Measurements from ENCODE around the gene ANKRD33B.
"Not testable (repeated sequence)": the region's sequence is repeated elsewhere in the genome, so short reads cannot be mapped to it uniquely, and the experiment has no call there.

ANKRD33B gene

GRCh38 chr5:10655972-10656830 lies 92.3 kb downstream of the ANKRD33B start:
- DNase-seq (ENCODE audit: low read depth, low spot score), result no peak

DNA sequence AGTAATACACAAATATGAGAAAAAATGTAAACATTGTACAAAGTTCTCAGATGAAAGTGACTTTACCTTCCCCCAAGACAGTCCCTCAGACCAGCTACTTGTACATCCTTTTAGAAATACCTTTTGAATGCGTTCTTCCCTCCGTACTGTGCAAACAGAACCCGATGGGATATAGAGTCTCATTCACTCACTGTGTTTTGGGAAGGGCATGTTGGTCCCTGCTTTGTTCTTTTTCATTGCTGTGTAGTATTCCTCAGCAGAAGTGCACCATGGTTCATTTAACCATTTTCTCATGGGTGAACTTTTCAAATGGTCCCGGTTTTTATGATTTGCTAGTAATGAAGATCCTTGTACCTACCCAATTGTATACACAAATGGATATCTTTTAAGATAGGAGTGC lies 94.4 kb downstream of the ANKRD33B start:
- DNase-seq (ENCODE audit: low read depth, low spot score), result no peak

GRCh38 chr5:10660135-10660534 lies 96.3 kb downstream of the ANKRD33B start:
- no peak for DNase-seq (ENCODE audit: low read depth, low spot score)

GRCh38 chr5:10660720-10661387 lies 97.0 kb downstream of the ANKRD33B start:
- no peak for DNase-seq (ENCODE audit: low read depth, low spot score)

DNA sequence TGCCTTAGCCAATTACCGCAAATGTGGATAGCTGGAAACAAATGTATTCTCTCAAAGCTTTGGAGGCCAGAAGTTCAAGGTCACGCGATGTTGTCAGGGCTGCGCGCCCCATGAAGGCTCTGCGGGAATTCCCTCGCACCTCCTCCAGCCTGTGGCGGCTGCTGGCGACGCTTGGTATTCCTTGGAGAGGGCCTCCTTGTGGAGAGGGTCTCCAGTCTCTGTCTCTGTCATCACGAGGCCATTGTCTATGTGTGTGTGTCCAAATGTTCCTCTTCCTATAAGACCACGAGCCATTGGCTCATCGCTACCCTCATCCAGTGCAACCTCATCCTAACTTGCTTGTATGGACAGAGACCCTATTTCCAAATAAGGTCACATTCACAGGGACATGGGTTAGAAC lies 97.5 kb downstream of the ANKRD33B start:
- DNase-seq (ENCODE audit: low read depth, low spot score), result no peak

GRCh38 chr5:10662083-10662482 lies 98.2 kb downstream of the ANKRD33B start:
- no peak for DNase-seq (ENCODE audit: low read depth, low spot score)

- DNase-seq (ENCODE audit: low read depth, low spot score), result no peak
Measured at GRCh38 chr5:10662661-10663488, 99.0 kb downstream of the ANKRD33B start.

DNA sequence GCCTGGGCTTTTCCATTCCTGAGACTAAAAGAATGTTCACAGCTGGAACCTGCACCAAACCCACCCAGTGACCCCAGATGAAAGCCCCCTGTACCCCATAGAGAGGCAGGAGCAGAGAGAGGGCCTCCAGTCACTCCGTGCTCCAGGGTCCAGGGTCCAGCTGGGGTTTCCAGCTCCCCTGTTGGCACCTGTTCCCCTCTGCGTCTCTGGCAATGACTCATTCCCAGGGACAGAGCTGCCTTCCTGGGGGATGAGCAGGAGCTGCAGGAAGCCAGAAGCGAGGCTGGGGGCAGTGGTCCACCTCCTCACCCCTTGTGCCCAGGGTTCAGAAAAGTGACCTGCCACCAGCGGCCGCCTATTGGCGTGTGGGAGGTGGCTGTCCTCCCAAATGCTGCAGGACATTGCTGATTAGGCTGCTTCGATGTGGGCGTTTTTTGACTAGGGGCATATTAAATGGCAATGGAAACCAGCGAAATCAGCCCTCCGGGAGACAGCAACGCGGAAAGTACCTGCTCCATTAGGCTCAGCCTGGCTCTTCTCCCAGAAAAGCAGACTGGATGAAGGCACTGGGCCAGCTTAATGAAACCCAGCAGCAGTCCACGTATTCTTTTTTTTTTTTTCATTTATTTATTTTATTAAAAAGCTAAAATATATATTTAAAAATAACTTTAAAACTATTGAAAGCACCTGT lies 99.8 kb downstream of the ANKRD33B start:
- no peak for DNase-seq (ENCODE audit: low read depth, low spot score)

DNA sequence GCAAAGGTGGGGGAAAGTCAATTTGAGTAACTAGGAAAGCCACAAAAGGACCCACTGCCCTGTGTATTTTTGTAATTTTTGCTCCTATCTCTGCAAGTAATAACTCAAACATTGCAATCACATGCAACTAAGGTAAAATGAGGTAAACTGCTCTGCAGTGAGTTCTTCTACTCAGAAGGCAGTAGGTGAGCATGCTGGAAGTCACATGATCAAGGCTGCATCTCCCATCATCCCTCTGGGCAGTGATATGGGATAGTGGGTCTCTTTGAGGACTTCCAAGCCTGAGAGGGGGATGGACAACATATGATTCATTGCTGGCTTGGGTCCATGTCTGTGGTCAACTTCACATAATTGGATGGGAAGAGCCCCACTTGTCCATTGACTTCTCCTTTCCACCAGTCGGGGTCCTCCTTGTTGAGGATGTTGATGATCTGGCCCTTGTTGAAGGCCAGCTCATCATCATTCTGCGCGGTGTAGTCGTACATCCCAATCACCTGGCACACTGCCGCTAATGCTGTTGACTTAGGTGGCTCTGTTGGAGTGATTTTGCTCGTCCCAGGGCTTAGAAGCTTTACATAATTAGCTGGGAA lies 100.4 kb downstream of the ANKRD33B start:
- not testable (repeated sequence) for DNase-seq (ENCODE audit: low read depth, low spot score)

- DNase-seq (ENCODE audit: low read depth, low spot score), result no peak
Measured at GRCh38 chr5:10665799-10666198, 101.9 kb downstream of the ANKRD33B start.

DNA sequence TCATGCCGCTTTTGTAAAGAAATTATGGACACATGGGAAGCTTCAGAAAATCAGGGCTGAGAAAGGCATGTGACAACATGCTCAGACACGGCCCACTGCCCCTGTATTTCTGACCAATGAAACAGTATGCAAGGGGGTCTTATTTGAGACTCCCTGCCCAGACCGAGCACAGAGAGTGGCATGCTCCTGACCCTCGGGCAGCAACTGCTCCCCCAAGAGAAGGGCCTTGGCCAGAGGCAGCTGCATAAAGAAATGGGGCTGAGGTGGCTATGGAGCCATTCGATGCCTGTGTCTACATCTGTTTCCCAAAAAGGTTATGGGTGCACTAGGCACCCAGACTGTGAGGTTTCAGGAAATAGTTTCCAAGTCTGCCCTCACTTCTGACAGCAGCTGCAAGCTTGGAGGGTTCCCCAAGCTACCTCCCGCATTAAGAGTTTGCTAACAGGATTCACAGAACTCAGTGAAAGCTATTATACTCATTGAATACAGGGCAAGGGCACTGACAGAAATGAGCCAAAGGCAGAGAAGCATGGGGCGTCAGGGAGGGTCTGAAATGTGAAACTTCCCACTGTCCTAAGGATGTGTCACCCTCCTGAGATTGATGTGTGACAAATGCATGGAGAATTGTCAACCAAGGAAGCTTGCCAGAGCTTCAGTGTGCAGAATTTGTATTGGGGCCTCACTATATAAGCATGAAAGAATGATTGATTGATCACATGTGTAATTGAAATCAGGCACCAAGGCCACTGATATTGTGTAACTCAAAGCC lies 102.8 kb downstream of the ANKRD33B start:
- DNase-seq (ENCODE audit: low read depth, low spot score), result no peak

- DNase-seq (ENCODE audit: low read depth, low spot score), result no peak
Measured at GRCh38 chr5:10667431-10668057, 103.7 kb downstream of the ANKRD33B start.

DNA sequence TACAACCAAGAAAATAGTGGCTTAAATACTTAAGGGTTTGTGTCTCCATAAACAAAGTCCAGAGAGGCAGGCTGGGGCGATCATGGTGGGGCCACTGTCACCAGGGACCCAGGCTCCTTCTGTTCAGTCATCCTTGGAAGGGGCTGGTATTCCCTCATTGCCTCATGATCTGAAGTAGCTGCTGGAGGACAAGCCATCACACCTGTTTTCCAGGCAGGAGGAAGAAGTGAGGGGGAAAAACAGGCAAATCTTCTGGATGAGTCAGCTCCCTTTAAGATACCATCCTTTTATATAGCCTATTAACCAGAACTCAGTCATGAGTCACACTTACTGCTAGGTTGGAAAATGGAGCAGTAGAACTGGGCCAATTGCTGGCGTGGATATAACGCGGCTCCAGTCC lies 104.8 kb downstream of the ANKRD33B start:
- DNase-seq (ENCODE audit: low read depth, low spot score), result no peak

- DNase-seq (ENCODE audit: low read depth, low spot score), result no peak
Measured at GRCh38 chr5:10669983-10670382, 106.1 kb downstream of the ANKRD33B start.

- no peak for DNase-seq (ENCODE audit: low read depth, low spot score)
Measured at GRCh38 chr5:10671041-10672008, 107.5 kb downstream of the ANKRD33B start.

DNA sequence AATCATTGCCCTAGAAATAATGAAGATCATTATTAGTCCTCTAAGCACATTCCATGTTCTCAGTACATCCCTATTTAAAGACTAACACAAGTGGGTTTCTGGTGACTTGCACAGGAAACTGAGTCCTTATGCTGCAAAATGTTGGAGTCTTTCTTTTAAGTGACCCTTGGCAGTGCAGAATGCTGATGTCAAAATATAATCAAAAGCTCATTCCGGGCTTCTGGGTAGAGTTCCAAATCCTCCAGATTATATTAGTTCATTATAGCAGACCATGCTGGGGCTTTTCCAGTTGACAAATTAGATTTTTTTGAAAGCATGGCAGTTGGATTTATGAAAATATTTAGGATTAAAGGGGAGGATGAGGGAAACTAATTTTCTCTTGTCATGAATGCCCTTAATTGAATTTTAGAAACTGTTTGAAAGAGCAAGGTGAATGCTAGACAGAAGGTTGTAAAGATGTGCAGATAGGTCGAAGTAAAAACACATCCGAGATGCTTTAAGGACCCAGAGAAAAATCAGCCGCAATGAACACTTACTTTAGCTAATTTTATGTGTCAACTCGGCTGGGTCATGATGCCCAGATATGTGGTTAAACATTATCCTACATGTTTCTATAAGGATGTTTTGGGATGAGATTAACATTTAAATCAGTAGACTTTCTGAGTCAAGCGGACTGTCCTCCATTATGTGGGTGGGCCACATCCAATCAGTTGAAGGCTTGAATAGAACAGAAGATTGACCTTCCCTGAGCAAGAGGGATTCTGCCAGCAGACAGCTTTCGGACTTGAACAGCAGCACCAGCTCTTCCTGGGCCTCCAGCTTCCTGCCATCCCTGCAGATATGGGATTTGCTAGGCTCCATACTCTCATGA lies 108.5 kb downstream of the ANKRD33B start:
- no peak for DNase-seq (ENCODE audit: low read depth, low spot score)

- no peak for DNase-seq (ENCODE audit: low read depth, low spot score)
Measured at GRCh38 chr5:10673017-10673389, 109.1 kb downstream of the ANKRD33B start.

GRCh38 chr5:10673407-10673806 lies 109.5 kb downstream of the ANKRD33B start:
- no peak for DNase-seq (ENCODE audit: low read depth, low spot score)
